ENCODE results near the gene DPP6. TPM values are rescaled to one million over a fixed set of nuclear protein-coding genes. Genes with fewer than 3 reads are reported as not detected.

DPP6 gene
- total and polyA plus RNA-seq, 2 donors (not counting 1 experiment from before 2014, with no cell fraction given) = not detected

DNA sequence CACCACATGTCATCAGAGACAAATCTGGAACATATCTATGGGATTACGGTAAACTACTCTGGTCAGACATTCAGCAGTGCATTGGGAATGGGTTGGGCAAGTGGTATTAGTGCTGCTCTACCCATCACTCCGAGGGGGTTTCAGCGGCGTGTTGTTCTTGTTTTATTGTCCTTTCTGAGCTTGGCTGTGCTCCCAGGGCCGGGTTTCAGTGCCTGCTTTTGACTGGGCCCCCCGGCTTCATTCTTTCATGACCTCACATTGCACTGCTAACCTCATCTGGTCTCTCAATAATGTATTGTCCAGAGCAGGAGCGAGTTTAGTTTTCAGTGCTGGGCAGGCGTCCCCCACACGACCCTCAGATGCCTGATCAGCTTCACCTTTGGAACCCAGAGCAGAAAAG lies 586.1 kb downstream of the DPP6 start:
- Histone ChIP-seq H4K20me1 (ENCODE audit: control insufficient read depth, insufficient read depth, low read length, poor library complexity, severe bottlenecking) (no peaks in the 10 kb centered on the region), H2AFZ (ENCODE audit: insufficient read depth, low read depth, low read length, poor library complexity, severe bottlenecking) (no peak overlapping the region), H3K4me2 (replicated peaks; ENCODE audit: low read depth, low read length, poor library complexity, severe bottlenecking) (no peak overlapping the region), H3K4me1 (ENCODE audit: control insufficient read depth in 2 of 2, insufficient read depth in 2 of 2, low read length in 2 of 2) (no peaks in the 10 kb centered on the region), H3K27ac (ENCODE audit: low read length in 2 of 2) (no peak overlapping the region), H3K79me2 (ENCODE audit: control insufficient read depth, insufficient read depth, low read length) (no peaks in the 10 kb centered on the region), H3K4me3 (ENCODE audit: control extremely low read depth in 1 of 5, extremely low read depth in 1 of 5, insufficient read depth in 1 of 5, low read depth in 2 of 5, low read length in 4 of 5) (no peak overlapping the region), H3K36me3 (replicated peaks in 1 of 2; ENCODE audit: control extremely low read depth in 1 of 2, control insufficient read depth in 1 of 2, extremely low read depth in 1 of 2, insufficient read depth in 2 of 2, low read length in 1 of 2) (no peaks in the 10 kb centered on the region), H3K27me3 (replicated peaks in 1 of 4; ENCODE audit: control extremely low read depth in 1 of 4, control insufficient read depth in 3 of 4, insufficient read depth in 4 of 4, low read length in 3 of 4) (no peaks in the 10 kb centered on the region), H3K9me3 (ENCODE audit: control extremely low read depth in 1 of 3, control insufficient read depth in 2 of 3, insufficient read depth in 1 of 3, low read length in 2 of 3) (peaks cover 0 to 14% (median 0%) of the 10 kb centered on the region in 3 donors), H3K9ac (ENCODE audit: low read length) (no peak overlapping the region)
- peaks cover 2% of the 10 kb centered on the region for H3K9me3 Mint-ChIP-seq (ENCODE audit: insufficient read depth)
- no peak for ATAC-seq (ENCODE audit: low read depth)
- TF ChIP-seq, protein P1, sequence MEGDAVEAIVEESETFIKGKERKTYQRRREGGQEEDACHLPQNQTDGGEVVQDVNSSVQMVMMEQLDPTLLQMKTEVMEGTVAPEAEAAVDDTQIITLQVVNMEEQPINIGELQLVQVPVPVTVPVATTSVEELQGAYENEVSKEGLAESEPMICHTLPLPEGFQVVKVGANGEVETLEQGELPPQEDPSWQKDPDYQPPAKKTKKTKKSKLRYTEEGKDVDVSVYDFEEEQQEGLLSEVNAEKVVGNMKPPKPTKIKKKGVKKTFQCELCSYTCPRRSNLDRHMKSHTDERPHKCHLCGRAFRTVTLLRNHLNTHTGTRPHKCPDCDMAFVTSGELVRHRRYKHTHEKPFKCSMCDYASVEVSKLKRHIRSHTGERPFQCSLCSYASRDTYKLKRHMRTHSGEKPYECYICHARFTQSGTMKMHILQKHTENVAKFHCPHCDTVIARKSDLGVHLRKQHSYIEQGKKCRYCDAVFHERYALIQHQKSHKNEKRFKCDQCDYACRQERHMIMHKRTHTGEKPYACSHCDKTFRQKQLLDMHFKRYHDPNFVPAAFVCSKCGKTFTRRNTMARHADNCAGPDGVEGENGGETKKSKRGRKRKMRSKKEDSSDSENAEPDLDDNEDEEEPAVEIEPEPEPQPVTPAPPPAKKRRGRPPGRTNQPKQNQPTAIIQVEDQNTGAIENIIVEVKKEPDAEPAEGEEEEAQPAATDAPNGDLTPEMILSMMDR (IDR thresholded peaks at IDR 0.05) = no peak
- TF ChIP-seq EZH2 (IDR thresholded peaks at IDR 0.05; ENCODE audit: borderline replicate concordance, insufficient read depth, low read depth, low read length, poor library complexity, severe bottlenecking) = no peak
- no peaks in the 10 kb centered on the region for H3K27me3 Mint-ChIP-seq
- H3K27ac Mint-ChIP-seq = no peak overlapping the region
- ChIA-PET CTCF (no interaction called here), POLR2A (no interaction called here)
- H3K4me3 Mint-ChIP-seq = no peak overlapping the region
- no peak for DNase-seq
- intact Hi-C loops (cut with micrococcal nuclease) = no loop called here
- 88% methylated on average over 7 of the region's 9 CpGs for WGBS (ENCODE audit: insufficient coverage)
- no peaks in the 10 kb centered on the region for H3K4me1 Mint-ChIP-seq

DNA sequence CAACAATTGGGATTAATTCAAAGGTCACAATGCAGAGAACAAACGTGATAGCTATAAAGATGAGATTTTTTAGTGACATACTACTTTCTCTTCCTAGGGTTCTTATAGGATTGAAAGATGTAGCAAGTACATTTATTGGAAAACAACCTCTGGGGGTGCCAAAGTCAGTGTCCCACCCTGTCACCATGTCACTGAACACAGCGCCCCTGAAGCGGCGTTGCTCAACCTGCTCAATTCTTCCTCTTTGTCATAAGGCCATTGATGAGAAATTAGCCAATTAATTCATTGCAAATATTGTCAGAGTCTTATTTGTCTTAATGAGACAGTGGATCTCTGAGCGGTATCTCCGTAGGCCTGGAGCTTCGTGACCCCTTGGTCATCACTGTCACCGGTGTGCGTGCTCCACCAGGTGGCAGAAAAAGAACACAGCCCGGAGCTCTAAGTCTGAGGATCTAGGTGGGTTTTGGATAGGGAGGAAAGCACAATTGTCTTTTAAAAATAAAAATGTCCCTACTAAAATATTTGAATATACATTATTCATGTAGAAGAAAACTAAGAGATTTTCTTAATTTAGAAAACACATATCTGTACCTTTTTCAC lies 588.2 kb downstream of the DPP6 start:
- H3K4me3 ChIP-seq (ENCODE audit: control extremely low read depth in 1 of 5, extremely low read depth in 1 of 5, insufficient read depth in 1 of 5, low read depth in 2 of 5, low read length in 4 of 5) = no peak overlapping the region
- no peak overlapping the region for H3K27ac ChIP-seq (ENCODE audit: low read length in 2 of 2)
- no peaks in the 10 kb centered on the region for H3K36me3 ChIP-seq (replicated peaks in 1 of 2; ENCODE audit: control extremely low read depth in 1 of 2, control insufficient read depth in 1 of 2, extremely low read depth in 1 of 2, insufficient read depth in 2 of 2, low read length in 1 of 2)
- H3K9ac ChIP-seq (ENCODE audit: low read length) = no peak overlapping the region
- no peaks in the 10 kb centered on the region for H4K20me1 ChIP-seq (ENCODE audit: control insufficient read depth, insufficient read depth, low read length, poor library complexity, severe bottlenecking)
- no peaks in the 10 kb centered on the region for H3K4me1 Mint-ChIP-seq
- ATAC-seq (ENCODE audit: low read depth) (no peak), DNase-seq (no peak)
- H3K27ac Mint-ChIP-seq = no peak overlapping the region
- no peak overlapping the region for H3K4me3 Mint-ChIP-seq
- peaks cover 3% of the 10 kb centered on the region for H3K9me3 Mint-ChIP-seq (ENCODE audit: insufficient read depth)
- no peak overlapping the region for H2AFZ ChIP-seq (ENCODE audit: insufficient read depth, low read depth, low read length, poor library complexity, severe bottlenecking)
- intact Hi-C loops (cut with micrococcal nuclease) = no loop called here
- no peaks in the 10 kb centered on the region for H3K79me2 ChIP-seq (ENCODE audit: control insufficient read depth, insufficient read depth, low read length)
- no peaks in the 10 kb centered on the region for H3K27me3 Mint-ChIP-seq
- no peak overlapping the region for H3K4me2 ChIP-seq (replicated peaks; ENCODE audit: low read depth, low read length, poor library complexity, severe bottlenecking)
- POLR2A ChIA-PET = no interaction called here
- H3K4me1 ChIP-seq (ENCODE audit: control insufficient read depth in 2 of 2, insufficient read depth in 2 of 2, low read length in 2 of 2) = no peaks in the 10 kb centered on the region
- 84% methylated on average over 5 of the region's 10 CpGs for WGBS (ENCODE audit: insufficient coverage)
- H3K27me3 ChIP-seq (replicated peaks in 1 of 4; ENCODE audit: control extremely low read depth in 1 of 4, control insufficient read depth in 3 of 4, insufficient read depth in 4 of 4, low read length in 3 of 4) = no peaks in the 10 kb centered on the region
- CTCF ChIA-PET = no interaction called here
- H3K9me3 ChIP-seq (ENCODE audit: control extremely low read depth in 1 of 3, control insufficient read depth in 2 of 3, insufficient read depth in 1 of 3, low read length in 2 of 3) = peaks cover 0 to 14% (median 0%) of the 10 kb centered on the region in 3 donors
- no peak for TF ChIP-seq EZH2 (IDR thresholded peaks at IDR 0.05; ENCODE audit: borderline replicate concordance, insufficient read depth, low read depth, low read length, poor library complexity, severe bottlenecking)
- TF ChIP-seq, protein P1 (IDR thresholded peaks at IDR 0.05) = no peak

All from B cell (primary cell).